CD14-positive monocyte (primary cell): Measurements from ENCODE around the gene RPTOR. TPM values are rescaled to one million over a fixed set of nuclear protein-coding genes. Genes with fewer than 3 reads are reported as not detected.

ENCODE experiments used
- DNase-seq, 3 donors: peaks; one replicate each; pipeline ENCODE4 v3.0.0-alpha.2; 2011 to 2022
- H2AFZ ChIP-seq: 2 replicates; pipeline ENCODE4 v1.6.0; 2012; ENCODE audit warnings: mild to moderate bottlenecking, low read depth, low read length, inconsistent platforms; ENCODE audit not compliant: insufficient read depth, poor library complexity, severe bottlenecking
- H3K27ac ChIP-seq, 2 donors: 1 replicate in 1 of 2; 2 replicates in 1 of 2; pipeline ENCODE4 v1.5.1; 2012 to 2013; ENCODE audit warnings: low read length in 2 of 2, control low read depth in 1 of 2, inconsistent platforms in 1 of 2, low read depth in 1 of 2, mild to moderate bottlenecking in 1 of 2
- H3K27me3 ChIP-seq, 2 donors: one replicate each; pipeline versions ENCODE4 v1.6.0 to v1.6.1; 2011 to 2013; ENCODE audit warnings: low read length in 2 of 2; ENCODE audit not compliant: control insufficient read depth in 2 of 2, insufficient read depth in 2 of 2
- H3K36me3 ChIP-seq, 2 donors: replicated peaks in 1 of 2; 1 replicate in 1 of 2; 2 replicates in 1 of 2; pipeline versions ENCODE4 v1.5.1 to v1.6.1; 2012 to 2013; ENCODE audit warnings: low read length in 2 of 2, control low read depth in 1 of 2, inconsistent platforms in 1 of 2, mild to moderate bottlenecking in 1 of 2; ENCODE audit not compliant: insufficient read depth in 2 of 2, control insufficient read depth in 1 of 2
- H3K4me1 ChIP-seq, 2 donors: 1 replicate in 1 of 2; 2 replicates in 1 of 2; pipeline versions ENCODE4 v1.5.1 to v1.6.1; 2012 to 2013; ENCODE audit warnings: low read length in 2 of 2, control low read depth in 1 of 2, inconsistent platforms in 1 of 2, mild to moderate bottlenecking in 1 of 2, moderate library complexity in 1 of 2; ENCODE audit not compliant: insufficient read depth in 2 of 2, control insufficient read depth in 1 of 2
- H3K4me2 ChIP-seq: replicated peaks from 2 replicates; pipeline ENCODE3; 2012; ENCODE audit warnings: low read length, moderate library complexity, mild to moderate bottlenecking; ENCODE audit not compliant: poor library complexity, severe bottlenecking; ENCODE audit errors: extremely low read depth
- H3K4me3 ChIP-seq, 3 experiments: fragments of 200-600 bp in 1 of 3; sonication (generic) in 1 of 3; replicated peaks in 1 of 3; 1 replicate in 2 of 3; 2 replicates in 1 of 3; pipeline ENCODE4 v1.5.1; 2011 to 2013; ENCODE audit warnings: low read length in 3 of 3, mild to moderate bottlenecking in 3 of 3, control low read depth in 2 of 3, low read depth in 2 of 3, inconsistent platforms in 1 of 3, moderate library complexity in 1 of 3
- H3K79me2 ChIP-seq: 2 replicates; pipeline ENCODE4 v1.6.0; 2012; ENCODE audit warnings: mild to moderate bottlenecking, control low read depth, inconsistent platforms, low read length, moderate library complexity; ENCODE audit not compliant: insufficient read depth
- H3K9ac ChIP-seq: 2 replicates; pipeline ENCODE4 v1.6.0; 2017; ENCODE audit warnings: low read length, mild to moderate bottlenecking; ENCODE audit not compliant: insufficient read depth, poor library complexity, severe bottlenecking
- H3K9me3 ChIP-seq, 2 donors: replicated peaks in 1 of 2; 1 replicate in 1 of 2; 2 replicates in 1 of 2; pipeline versions ENCODE4 v1.5.1 to v1.6.1; 2012 to 2013; ENCODE audit warnings: low read length in 2 of 2, control low read depth in 1 of 2; ENCODE audit not compliant: control insufficient read depth in 1 of 2, insufficient read depth in 1 of 2
- H4K20me1 ChIP-seq: 2 replicates; pipeline ENCODE4 v1.6.0; 2012; ENCODE audit warnings: mild to moderate bottlenecking, low read length, control low read depth, moderate library complexity; ENCODE audit not compliant: insufficient read depth
- H3K27ac Mint-ChIP-seq, 7 donors: one replicate each; pipeline ENCODE4 v1.8.0; 2020; ENCODE audit warnings: mild to moderate bottlenecking in 7 of 7, mixed read lengths in 7 of 7, moderate library complexity in 6 of 7, inconsistent platforms in 2 of 7
- H3K27me3 Mint-ChIP-seq, 3 donors: one replicate each; pipeline ENCODE4 v1.8.0; 2021 to 2022; ENCODE audit warnings: low read depth in 3 of 3, mild to moderate bottlenecking in 3 of 3, mixed read lengths in 3 of 3, moderate library complexity in 3 of 3, inconsistent platforms in 1 of 3
- H3K36me3 Mint-ChIP-seq, 2 donors: one replicate each; pipeline ENCODE4 v1.8.0; 2020; ENCODE audit warnings: mixed read lengths in 2 of 2, inconsistent platforms in 1 of 2, mild to moderate bottlenecking in 1 of 2
- H3K4me1 Mint-ChIP-seq: one replicate; pipeline ENCODE4 v1.8.0; 2020; ENCODE audit warnings: mild to moderate bottlenecking, mixed read lengths
- H3K4me3 Mint-ChIP-seq, 2 donors: one replicate each; pipeline ENCODE4 v1.8.0; 2020; ENCODE audit warnings: mild to moderate bottlenecking in 2 of 2, mixed read lengths in 2 of 2, moderate library complexity in 1 of 2
- H3K9me3 Mint-ChIP-seq, 7 donors: one replicate each; pipeline ENCODE4 v1.8.0; 2020 to 2022; ENCODE audit warnings: mixed read lengths in 7 of 7, mild to moderate bottlenecking in 6 of 7, moderate library complexity in 6 of 7, inconsistent platforms in 2 of 7
- CTCF ChIP-seq: fragments of 200-600 bp; IDR thresholded peaks from one replicate; pipeline ENCODE4 v1.8.0; 2022; ENCODE audit warnings: antibody characterized with exemption, mild to moderate bottlenecking
- WGBS: methylation state at CpG from one replicate; pipeline ENCODE4 v1.1.5; 2013; ENCODE audit warnings: missing lambda C conversion rate; ENCODE audit not compliant: insufficient coverage; 5-methylcytosine and 5-hydroxymethylcytosine counted together
- intact Hi-C, 2 donors: fragments of 100-400 bp; cut with micrococcal nuclease; formaldehyde crosslinking; loops; one replicate each; pipeline versions ENCODE4 v1.15.0 to v1.15.1; 2023
- polyA plus RNA-seq, 3 donors: library from polyadenylated mRNA; depleted of rRNA in 1 of 3; unstranded in 2 of 3; stranded (reverse) in 1 of 3; fragments of 300-500 nt in 2 of 3; fragments of >200 nt in 1 of 3; fragmentation: Illumina TruSeq in 2 of 3; gene quantifications; 1 replicate in 2 of 3; 2 replicates in 1 of 3; pipeline ENCODE4 v1.2.3, GENCODE V29; 2012 to 2021

Gene RPTOR
- polyA plus RNA-seq, 3 donors = 1.1 to 8.7 (median 2.6) TPM

- DNase-seq = no peak
- Histone ChIP-seq H3K27me3 (no peaks in the 10 kb centered on the region), H3K36me3 (no peaks in the 10 kb centered on the region), H3K4me2 (no peak overlapping the region), H4K20me1 (peaks cover 20% of the 10 kb centered on the region), H3K4me1 (no peaks in the 10 kb centered on the region), H3K27ac (no peak overlapping the region), H3K9ac (no peak overlapping the region), H3K4me3 (no peak overlapping the region), H3K9me3 (peaks cover 11 to 35% of the 10 kb centered on the region in 2 donors), H2AFZ (no peak overlapping the region), H3K79me2 (peaks cover 17% of the 10 kb centered on the region)
- H3K36me3 Mint-ChIP-seq = peaks cover 7 to 15% of the 10 kb centered on the region in 2 donors
- intact Hi-C loops = no loop called here
- H3K4me3 Mint-ChIP-seq = no peak overlapping the region
- no peaks in the 10 kb centered on the region for H3K27me3 Mint-ChIP-seq
- TF ChIP-seq CTCF = no peak
- WGBS = 100% methylated on average over 1 of the region's 1 CpG
- H3K27ac Mint-ChIP-seq = no peak overlapping the region
- H3K9me3 Mint-ChIP-seq = peaks cover 17 to 30% (median 19%) of the 10 kb centered on the region in 7 donors
- no peaks in the 10 kb centered on the region for H3K4me1 Mint-ChIP-seq
Observed at GRCh38 chr17:80657561-80657960, 112.9 kb downstream of the RPTOR start.

GRCh38 chr17:80658821-80659220, 114.2 kb downstream of the RPTOR start:
- H3K27me3 ChIP-seq = no peaks in the 10 kb centered on the region
- Mint-ChIP-seq H3K9me3 (peaks cover 15 to 28% (median 18%) of the 10 kb centered on the region in 7 donors), H3K4me1 (peaks cover 3% of the 10 kb centered on the region), H3K4me3 (no peak overlapping the region), H3K27ac (peak overlapping the region in 1 of 7 donors; percentile 29), H3K36me3 (peaks cover 6 to 13% of the 10 kb centered on the region in 2 donors), H3K27me3 (peaks cover 0 to 2% (median 0%) of the 10 kb centered on the region in 3 donors)
- 97% methylated on average over 7 of the region's 8 CpGs for WGBS
- DNase-seq = no peak
- H3K4me1 ChIP-seq = no peaks in the 10 kb centered on the region
- peaks cover 9% of the 10 kb centered on the region for H3K79me2 ChIP-seq
- intact Hi-C loops = no loop called here
- no peak overlapping the region for H3K27ac ChIP-seq
- no peak overlapping the region for H3K9ac ChIP-seq
- H4K20me1 ChIP-seq = peaks cover 31% of the 10 kb centered on the region
- no peak overlapping the region for H2AFZ ChIP-seq
- peaks cover 7 to 27% of the 10 kb centered on the region in 2 donors for H3K9me3 ChIP-seq
- no peaks in the 10 kb centered on the region for H3K36me3 ChIP-seq
- TF ChIP-seq CTCF = no peak
- H3K4me2 ChIP-seq = no peak overlapping the region
- no peak overlapping the region for H3K4me3 ChIP-seq
